Spinal cord (tissue), 10 donors: Measurements from ENCODE around the gene MCEMP1. TPM values are rescaled to one million over a fixed set of nuclear protein-coding genes. Genes with fewer than 3 reads are reported as not detected.

Source experiments
- DNase-seq, 6 donors: peaks; one replicate each; pipeline versions ENCODE4 v3.0.0 to v3.0.0-alpha.2; 2013 to 2015; ENCODE audit warnings: low spot score in 6 of 6, low read depth in 4 of 6
- H3K27ac ChIP-seq: one replicate; pipeline ENCODE4 v1.5.1; 2013; ENCODE audit warnings: low read depth, low read length, control low read depth
- H3K27me3 ChIP-seq: one replicate; pipeline ENCODE4 v1.6.1; 2013; ENCODE audit warnings: low read length; ENCODE audit not compliant: control insufficient read depth, insufficient read depth
- H3K36me3 ChIP-seq: one replicate; pipeline ENCODE4 v1.6.1; 2013; ENCODE audit warnings: low read length; ENCODE audit not compliant: control insufficient read depth, insufficient read depth
- H3K4me1 ChIP-seq: one replicate; pipeline ENCODE4 v1.6.1; 2013; ENCODE audit warnings: low read length; ENCODE audit not compliant: control insufficient read depth, insufficient read depth
- H3K4me3 ChIP-seq: one replicate; pipeline ENCODE4 v1.5.1; 2013; ENCODE audit warnings: low read depth, low read length, control low read depth
- H3K9me3 ChIP-seq: one replicate; pipeline ENCODE4 v1.6.1; 2013; ENCODE audit warnings: low read length; ENCODE audit not compliant: control insufficient read depth, insufficient read depth
- WGBS: methylation state at CpG from one replicate; pipeline ENCODE4 v1.1.5; 2013; ENCODE audit warnings: missing lambda C conversion rate; ENCODE audit not compliant: insufficient coverage; 5-methylcytosine and 5-hydroxymethylcytosine counted together
- polyA plus RNA-seq, 2 donors: library from polyadenylated mRNA; unstranded; fragments of 120-200 nt; gene quantifications; one replicate each; pipeline ENCODE4 v1.2.1, GENCODE V29; 2013; ENCODE audit not compliant: insufficient read length in 2 of 2
- total RNA-seq, 2 donors: library from RNA; depleted of rRNA in 1 of 2; stranded (reverse); fragments of 120-200 nt in 1 of 2; fragments of >200 nt in 1 of 2; gene quantifications; one replicate each; pipeline versions ENCODE4 v1.2.3 to v1.2.4, GENCODE V29; 2013 to 2014
- donor health status: healthy.

The MCEMP1 gene
- total and polyA plus RNA-seq, 4 donors: 0.41 to 1.7 TPM; not detected in 2

- Histone ChIP-seq H3K4me3 (peak within 1 kb of the TSS; percentile 93), H3K27ac (no peak within 1 kb of the TSS), H3K9me3 (no peaks in the 10 kb centered on the region), H3K27me3 (peaks cover 3% of the 10 kb centered on the region), H3K36me3 (peaks cover 39% of the 10 kb centered on the region), H3K4me1 (peaks cover 25% of the 10 kb centered on the region)
- WGBS: 0% methylated on average over 75 of the region's 79 CpGs
- DNase-seq: peak; percentile 75 to 96 (median 82)
Observed at GRCh38 chr19:7680606-7681339, 3.9 kb downstream of the MCEMP1 start, which contains the start of gene TRAPPC5. Gene TRAPPC5, plus strand, starts transcription at chr19:7680833. Its CDS starts 1,421 bp downstream, at chr19:7682254.

- H3K4me3 ChIP-seq: peak overlapping the region; percentile 93
- peaks cover 28% of the 10 kb centered on the region for H3K4me1 ChIP-seq
- H3K27ac ChIP-seq: no peak overlapping the region
- H3K36me3 ChIP-seq: peaks cover 45% of the 10 kb centered on the region
- H3K27me3 ChIP-seq: peaks cover 3% of the 10 kb centered on the region
- WGBS: under 1% methylated on average over 40 of the region's 43 CpGs
- DNase-seq: peak in 3 of 6 donors; percentile 50 to 87 (median 80)
- H3K9me3 ChIP-seq: no peaks in the 10 kb centered on the region
Observed at GRCh38 chr19:7681340-7682174, 4.7 kb downstream of the MCEMP1 start.

GRCh38 chr19:7682175-7682855 is 5.4 kb downstream of the MCEMP1 start:
- H3K27ac ChIP-seq: no peak overlapping the region
- peak in 1 of 6 donors; percentile 44 for DNase-seq

GRCh38 chr19:7685546-7686445 is 8.9 kb downstream of the MCEMP1 start:
- Histone ChIP-seq H3K27ac (no peak overlapping the region), H3K4me3 (no peak overlapping the region), H3K27me3 (no peaks in the 10 kb centered on the region), H3K36me3 (peaks cover 52% of the 10 kb centered on the region), H3K4me1 (peaks cover 21% of the 10 kb centered on the region), H3K9me3 (no peaks in the 10 kb centered on the region)
- no peak for DNase-seq
- 46% methylated on average over 18 of the region's 19 CpGs for WGBS

More at GRCh38 chr19:7682175-7682855, 5.4 kb downstream of the MCEMP1 start:
- Histone ChIP-seq H3K9me3 (no peaks in the 10 kb centered on the region), H3K27me3 (no peaks in the 10 kb centered on the region), H3K4me1 (peaks cover 28% of the 10 kb centered on the region), H3K36me3 (peaks cover 52% of the 10 kb centered on the region), H3K4me3 (peak overlapping the region; percentile 93)
- WGBS: 61% methylated on average over 74 of the region's 74 CpGs

GRCh38 chr19:7687177-7687576 is 10.3 kb downstream of the MCEMP1 start:
- H3K36me3 ChIP-seq: peaks cover 49% of the 10 kb centered on the region
- no peaks in the 10 kb centered on the region for H3K27me3 ChIP-seq
- DNase-seq: no peak
- no peak overlapping the region for H3K27ac ChIP-seq
- WGBS: 95% methylated on average over 12 of the region's 12 CpGs
- H3K4me3 ChIP-seq: no peak overlapping the region
- H3K4me1 ChIP-seq: peaks cover 11% of the 10 kb centered on the region
- no peaks in the 10 kb centered on the region for H3K9me3 ChIP-seq

- Histone ChIP-seq H3K4me1 (peaks cover 6% of the 10 kb centered on the region), H3K27ac (no peak overlapping the region), H3K27me3 (no peaks in the 10 kb centered on the region), H3K36me3 (peaks cover 29% of the 10 kb centered on the region), H3K4me3 (no peak overlapping the region), H3K9me3 (no peaks in the 10 kb centered on the region)
- 25% methylated on average over 22 of the region's 23 CpGs for WGBS
- no peak for DNase-seq
Observed at GRCh38 chr19:7689165-7689564, 12.3 kb downstream of the MCEMP1 start.

GRCh38 chr19:7690779-7691258 is 13.9 kb downstream of the MCEMP1 start:
- H3K4me3 ChIP-seq: no peak overlapping the region
- 87% methylated on average over 8 of the region's 8 CpGs for WGBS
- peaks cover 3% of the 10 kb centered on the region for H3K4me1 ChIP-seq
- DNase-seq: no peak
- no peaks in the 10 kb centered on the region for H3K9me3 ChIP-seq
- peaks cover 13% of the 10 kb centered on the region for H3K36me3 ChIP-seq
- H3K27me3 ChIP-seq: no peaks in the 10 kb centered on the region
- no peak overlapping the region for H3K27ac ChIP-seq

GRCh38 chr19:7691497-7691896 is 14.6 kb downstream of the MCEMP1 start:
- Histone ChIP-seq H3K4me3 (no peak overlapping the region), H3K36me3 (peaks cover 8% of the 10 kb centered on the region), H3K27me3 (peaks cover under 1% of the 10 kb centered on the region), H3K4me1 (no peaks in the 10 kb centered on the region), H3K9me3 (no peaks in the 10 kb centered on the region), H3K27ac (no peak overlapping the region)
- no peak for DNase-seq
